Body of pancreas (tissue), 4 donors: ENCODE results near the gene SNCAIP.

ENCODE experiments used
- CTCF ChIP-seq, 7 experiments: fragments of 450-650 bp in 4 of 7; fragments of 200-600 bp in 3 of 7; sonication (generic) in 3 of 7; IDR thresholded peaks; one replicate each; pipeline ENCODE4 v1.5.1; 2016 to 2019; ENCODE audit warnings: antibody characterized with exemption in 7 of 7
- POLR2A ChIP-seq, 3 donors: fragments of 450-650 bp; IDR thresholded peaks; one replicate each; pipeline ENCODE4 v1.6.1; 2016; ENCODE audit warnings: antibody characterized with exemption in 3 of 3, mild to moderate bottlenecking in 2 of 3

- TF ChIP-seq CTCF (IDR thresholded peaks at IDR 0.05) (no peak), POLR2A (IDR thresholded peaks at IDR 0.05) (no peak)
Measured at GRCh38 chr5:122423221-122423620, 111.2 kb downstream of the SNCAIP start.
